Stimulated activated CD8-positive, alpha-beta memory T cell treated with anti-CD3 and anti-CD28 coated beads, Interleukin-7, amount 100 ng/mL, for 48 hours (primary cell): Measurements from ENCODE around the gene GNB1L.
"Not testable (repeated sequence)": the region's sequence is repeated elsewhere in the genome, so short reads cannot be mapped to it uniquely, and the experiment has no call there.

Source experiments
- DNase-seq, 2 donors: peaks; one replicate each; pipeline ENCODE4 v3.0.0-alpha.2; 2020; ENCODE audit warnings: low read depth in 1 of 2; ENCODE audit errors: extremely low read depth in 1 of 2

The GNB1L gene

DNA sequence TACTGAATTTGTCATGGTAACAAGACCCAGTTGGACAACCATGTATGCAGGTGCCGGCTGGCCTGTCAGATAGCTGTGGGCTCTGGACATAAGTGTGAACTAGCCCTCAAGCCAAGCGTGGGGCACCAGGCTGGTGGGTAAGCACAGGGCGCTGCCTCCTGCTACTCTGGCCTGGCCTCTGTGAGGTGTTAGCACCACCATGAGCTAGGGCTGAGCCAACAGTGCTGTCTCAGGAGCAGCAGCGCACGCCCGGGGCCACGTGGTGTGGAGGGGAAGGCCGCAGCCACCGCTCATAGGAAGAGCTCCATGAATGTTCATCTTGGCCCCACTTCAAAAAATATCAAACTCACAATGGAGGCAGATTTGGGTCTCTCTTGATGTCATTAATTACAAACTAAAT lies 35.3 kb upstream of the GNB1L start:
- peak in 1 of 2 donors; percentile 20 for DNase-seq

DNA sequence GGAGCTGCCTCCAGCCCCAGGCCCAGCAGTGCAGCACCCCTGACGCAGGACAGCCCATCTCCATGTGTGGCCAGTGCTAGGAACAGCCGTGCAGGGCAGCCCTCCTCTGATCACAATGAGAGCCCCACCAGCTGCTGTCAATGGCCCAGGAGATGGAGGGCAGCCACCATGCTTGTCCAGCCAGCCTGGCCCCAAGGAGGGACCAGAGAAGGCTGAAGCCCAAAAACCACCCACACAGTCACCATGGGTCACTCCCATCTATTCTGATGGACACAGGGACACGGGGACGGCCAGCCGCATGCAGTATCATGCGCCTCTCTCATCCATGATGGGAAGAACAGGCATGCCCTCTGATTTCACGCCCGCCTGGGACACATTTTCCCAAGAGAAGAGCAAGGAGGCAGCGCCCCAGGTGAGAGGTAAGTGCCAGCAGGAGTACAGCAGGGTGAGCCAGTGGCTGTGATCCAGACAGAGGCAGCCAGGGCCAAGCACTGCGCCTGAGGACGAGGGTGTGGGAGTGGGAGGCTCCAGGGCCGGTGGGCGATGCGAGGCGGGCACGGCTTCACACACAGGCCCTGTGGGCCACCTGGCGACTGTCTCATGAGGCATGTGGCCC lies 33.6 kb upstream of the GNB1L start:
- DNase-seq = no peak

DNA sequence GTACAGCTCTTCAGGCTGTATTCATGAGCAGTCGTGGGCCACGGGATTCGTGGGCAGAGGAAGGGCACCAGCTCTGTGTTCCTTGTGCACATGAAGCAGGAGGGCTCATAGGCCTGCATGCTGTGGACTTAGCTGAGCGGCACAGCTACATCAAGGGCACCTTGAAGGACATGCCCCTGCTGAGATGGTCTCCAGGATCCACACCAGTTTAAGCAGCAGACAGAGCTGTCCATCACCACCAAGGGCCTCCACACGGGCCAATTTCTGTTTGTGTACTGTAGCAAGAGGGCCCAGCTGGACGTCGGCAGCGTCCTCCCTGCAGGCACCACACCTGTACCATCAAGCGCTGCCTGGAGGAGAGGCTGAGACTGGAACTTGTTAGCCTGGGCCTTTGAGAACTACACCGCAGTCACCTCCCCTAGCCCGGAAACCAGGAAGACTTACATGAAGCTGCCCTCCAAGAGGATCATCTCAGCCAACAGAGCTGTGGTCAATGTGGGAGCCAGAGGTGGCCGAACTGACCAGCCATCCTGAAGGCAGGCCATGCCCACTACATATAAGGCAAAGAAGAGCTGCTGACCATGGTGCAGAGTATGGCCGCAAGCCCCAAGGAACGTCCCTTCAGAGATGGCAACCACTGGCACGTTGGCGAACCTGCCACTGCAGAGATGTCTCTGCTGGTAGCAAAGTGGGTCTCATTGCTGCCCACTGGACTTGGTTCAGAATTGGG lies 32.7 kb upstream of the GNB1L start:
- no peak for DNase-seq

DNA sequence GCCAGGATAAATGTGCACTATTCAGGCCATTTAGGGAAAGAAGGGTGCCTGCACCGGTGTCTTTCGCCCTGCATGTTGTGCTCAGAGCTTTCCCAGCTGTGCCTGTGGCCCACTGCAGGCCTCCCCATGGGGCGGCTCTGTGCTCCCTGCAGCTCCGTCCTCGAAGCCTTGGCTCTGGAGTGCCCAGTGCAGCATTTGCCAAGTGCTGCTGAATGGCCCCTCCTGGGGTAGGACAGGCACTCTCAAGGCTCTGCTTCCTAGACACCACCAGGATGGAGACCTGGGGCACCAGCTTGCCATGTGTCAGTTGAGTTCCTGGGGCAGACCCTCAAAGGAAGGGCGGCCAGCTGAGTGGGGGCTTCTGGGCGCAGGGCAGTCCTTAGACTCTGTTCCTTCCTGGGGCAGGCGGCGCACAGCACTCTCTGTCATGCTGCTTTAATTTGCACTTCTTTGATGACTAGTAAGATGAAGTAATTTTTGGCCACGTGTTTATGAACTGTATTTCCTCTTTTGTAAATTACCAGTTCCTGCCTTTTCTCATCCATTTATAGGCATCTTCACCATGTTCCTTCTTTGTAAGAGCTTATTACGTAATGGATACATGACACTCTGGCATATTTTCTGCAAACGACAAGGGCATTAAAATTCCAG lies 32.1 kb upstream of the GNB1L start:
- no peak for DNase-seq

DNA sequence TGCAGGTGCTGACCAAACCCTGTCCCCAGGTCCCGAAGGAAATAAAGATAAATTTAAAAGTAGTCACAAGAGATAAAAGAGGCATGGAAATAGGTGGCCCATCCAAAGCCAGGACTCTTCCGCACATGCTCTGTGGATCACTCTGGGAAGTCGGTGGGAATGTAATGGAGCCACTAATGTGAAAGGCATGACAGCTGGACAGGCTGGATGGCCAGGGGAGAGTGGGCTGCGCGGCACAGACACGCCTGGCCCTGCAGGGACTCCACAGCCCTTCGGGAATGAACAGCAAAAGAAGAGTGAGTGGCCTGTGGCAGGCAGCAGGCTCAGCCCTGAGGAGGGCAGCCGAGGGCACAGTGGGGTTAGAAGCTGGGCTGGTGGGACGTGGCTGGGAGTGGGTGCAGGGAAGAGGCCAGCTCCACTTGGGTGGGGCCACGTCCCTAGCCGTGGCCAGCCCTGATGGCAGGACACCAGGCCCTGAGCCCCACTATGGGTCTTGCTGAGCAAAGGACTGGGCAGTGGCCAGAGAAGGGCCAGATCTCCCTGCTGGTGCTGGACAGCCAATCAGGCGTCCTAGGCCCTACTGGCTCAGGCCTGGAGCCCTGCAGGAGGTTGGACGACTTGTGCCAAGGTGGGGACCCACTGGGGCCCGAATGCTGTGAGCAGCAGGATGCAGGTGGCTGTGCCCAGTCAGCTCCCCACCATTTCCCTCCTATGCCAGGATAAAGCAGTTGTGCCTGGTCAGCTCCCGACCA lies 31.3 kb upstream of the GNB1L start:
- DNase-seq = no peak

DNA sequence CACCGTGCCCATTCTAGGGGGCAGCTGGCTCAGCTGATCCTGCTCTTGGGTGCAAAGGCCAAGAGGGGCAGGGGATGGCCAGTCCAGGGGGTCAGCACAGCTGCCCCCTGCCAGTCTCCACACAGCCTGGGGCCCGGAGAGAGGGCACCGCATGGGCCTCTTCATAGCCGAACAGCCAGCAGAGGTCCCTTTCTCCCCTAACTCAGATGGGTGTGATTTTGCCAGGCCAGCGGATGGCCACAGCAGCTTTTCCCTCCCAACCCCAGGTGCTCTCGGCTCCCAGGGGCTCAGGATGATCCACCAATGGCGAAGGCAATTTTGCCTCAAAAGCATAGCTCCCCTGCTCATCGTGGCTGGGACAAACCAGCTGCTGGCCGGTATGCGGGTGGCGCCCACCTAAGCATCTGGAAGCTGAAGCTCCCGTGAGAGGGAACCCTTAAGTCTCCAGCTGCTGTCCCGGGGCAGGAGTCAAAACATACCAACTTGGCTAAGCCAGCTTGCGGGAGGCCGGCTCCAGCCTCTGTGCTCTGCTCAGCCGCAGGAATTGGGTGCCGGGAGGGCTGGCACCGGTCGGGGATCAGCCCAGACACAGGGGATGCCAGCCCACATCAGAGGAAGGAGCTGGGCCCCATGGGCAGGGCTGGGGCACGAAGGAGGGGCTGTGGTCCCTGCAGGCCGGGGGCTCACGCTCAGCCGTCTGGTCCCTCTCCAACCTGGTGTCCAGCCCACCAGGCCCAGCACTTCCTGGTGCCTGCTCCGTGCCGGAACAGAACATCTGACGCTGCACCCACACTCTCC lies 30.5 kb upstream of the GNB1L start:
- DNase-seq = no peak

DNA sequence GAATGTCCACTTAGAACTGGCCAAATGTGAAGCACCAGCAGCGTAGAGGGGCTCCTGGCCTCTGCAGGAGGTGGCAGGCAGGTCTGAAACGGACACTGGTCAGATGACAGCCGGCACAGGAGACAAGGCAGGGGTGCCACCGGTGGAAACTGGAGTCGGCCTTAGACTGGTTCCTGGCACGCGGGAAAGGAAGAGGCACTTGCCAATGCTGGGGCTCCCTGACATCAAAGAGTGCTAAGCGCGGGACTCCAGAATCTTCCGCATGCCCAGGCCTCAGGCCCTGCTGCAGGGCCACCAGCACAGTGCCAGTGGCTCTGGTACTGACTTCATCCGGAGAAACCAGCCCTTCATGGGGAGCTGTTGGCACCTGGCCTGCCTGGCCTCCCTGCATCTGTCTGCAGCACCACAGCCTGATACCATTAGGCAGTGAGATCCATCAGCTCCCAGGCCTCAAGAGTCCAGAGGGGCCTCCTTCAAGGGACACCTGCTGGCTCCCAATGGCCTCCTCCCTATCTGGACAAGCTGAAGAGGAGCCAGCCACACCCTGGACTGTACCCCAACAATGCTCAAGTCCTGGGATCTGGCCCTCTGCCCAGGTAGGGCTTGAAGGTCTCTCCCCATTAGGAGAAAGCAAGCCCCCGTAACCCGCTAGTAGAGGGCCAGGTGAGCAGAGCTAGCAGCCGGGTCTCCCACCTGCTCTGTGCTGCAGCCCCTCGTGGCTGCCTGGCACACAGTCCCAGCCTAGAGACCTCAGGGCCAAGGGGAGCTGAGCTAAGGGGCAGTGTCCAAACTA lies 29.7 kb upstream of the GNB1L start:
- no peak for DNase-seq

- DNase-seq = not testable (repeated sequence)
Measured at GRCh38 chr22:19883446-19883845, 28.8 kb upstream of the GNB1L start.

DNA sequence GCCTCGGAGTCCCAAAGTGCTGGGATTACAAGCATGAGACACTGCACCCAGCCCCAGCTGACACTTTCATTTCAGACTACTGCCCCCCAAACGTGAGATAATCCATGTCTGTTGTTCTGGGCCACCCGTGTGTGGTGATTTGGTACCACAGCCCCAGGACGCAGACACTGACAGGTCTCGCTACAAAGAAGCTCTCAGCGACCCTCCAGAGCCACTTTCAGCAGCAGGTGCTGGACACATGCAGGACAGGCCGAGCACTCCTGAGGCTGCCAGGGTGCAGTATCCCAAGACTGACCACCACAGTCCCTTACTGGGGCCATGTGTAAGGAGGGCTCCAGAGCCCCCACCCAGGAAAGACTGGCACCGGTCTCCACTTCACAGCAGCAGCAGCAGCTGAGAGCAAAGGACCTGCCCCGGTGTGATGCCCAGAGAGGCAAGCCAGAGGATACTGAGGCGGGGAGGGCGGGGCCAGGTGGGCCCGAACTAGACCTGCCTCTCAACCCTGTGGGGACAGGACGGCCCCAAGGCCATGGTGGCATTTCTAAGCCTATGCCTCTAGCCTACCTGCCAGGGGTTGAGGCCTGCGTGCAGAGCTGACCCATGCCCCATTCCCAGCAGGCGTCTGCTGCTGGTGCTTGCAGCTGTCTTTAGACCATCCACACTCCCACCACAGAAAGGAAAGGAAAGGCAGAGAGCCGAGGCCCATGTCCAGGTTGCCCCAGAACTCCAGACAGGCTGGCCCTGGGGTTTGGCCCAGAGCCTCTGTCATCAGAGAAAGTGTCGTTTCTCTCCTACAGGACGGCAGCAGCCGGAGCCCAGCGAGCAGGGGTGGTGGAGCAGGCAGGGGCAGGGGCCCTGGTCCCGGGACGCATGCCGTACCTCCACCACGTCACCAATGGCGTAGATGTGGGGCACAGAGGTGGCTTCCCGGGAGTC lies 28.0 kb upstream of the GNB1L start:
- no peak for DNase-seq

DNA sequence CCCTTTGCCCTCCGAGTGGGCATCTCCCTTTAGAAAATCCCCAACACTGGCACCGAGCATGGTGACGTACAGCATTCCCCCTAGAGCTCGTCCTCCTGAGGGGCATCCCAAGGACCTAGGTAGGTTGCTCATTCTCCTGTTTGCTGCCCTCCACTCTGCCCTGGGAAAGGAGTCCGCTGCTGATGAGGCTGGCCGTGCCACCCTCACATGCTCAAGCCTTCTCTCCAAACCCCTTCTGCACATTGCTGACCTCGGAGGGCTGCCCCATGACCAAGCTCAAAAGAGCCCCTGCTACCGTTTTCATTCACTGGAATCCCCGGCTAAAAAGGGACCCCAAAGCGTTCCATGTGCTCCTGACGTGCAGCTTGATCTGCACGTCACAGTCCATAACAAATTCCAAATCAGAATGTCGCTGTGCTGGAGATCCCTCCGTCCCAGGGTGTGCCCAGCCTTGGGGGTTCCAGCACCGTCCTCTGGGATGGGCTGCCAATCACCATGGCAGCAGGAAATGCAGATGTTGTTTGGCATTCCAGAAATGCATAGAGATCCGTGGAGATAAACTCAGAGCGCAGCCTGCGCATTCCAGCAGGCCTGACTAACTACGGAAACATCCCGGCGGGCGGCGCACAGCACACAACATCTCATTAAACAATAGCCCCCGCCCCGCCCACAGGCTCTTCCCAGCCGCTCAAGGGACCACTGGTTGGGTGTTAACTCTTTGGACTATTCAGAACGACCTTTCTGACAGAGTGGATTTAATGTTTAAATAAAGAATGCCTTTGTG lies 26.3 kb upstream of the GNB1L start:
- no peak for DNase-seq

- no peak for DNase-seq
Measured at GRCh38 chr22:19879992-19880785, 25.5 kb upstream of the GNB1L start.

GRCh38 chr22:19879643-19879991 lies 24.9 kb upstream of the GNB1L start:
- no peak for DNase-seq

DNA sequence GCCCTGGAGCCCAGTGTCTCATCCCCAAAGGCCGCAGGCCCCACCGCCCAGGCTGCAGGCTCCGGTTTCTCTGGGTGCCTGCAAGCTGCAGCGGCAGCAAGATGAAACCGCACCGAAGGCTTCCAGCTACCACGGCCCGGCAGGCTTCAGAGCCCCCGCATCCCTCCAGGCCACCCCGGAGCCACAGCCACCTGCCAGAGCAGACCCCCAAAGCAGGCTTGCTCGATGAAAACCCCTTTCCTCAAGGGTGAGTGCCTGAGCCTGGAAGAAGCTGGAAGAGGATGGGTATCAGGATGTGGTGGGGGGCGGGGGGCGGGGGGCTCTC lies 24.5 kb upstream of the GNB1L start:
- DNase-seq = no peak

- DNase-seq = no peak
Measured at GRCh38 chr22:19878461-19879245, 24.0 kb upstream of the GNB1L start.

DNA sequence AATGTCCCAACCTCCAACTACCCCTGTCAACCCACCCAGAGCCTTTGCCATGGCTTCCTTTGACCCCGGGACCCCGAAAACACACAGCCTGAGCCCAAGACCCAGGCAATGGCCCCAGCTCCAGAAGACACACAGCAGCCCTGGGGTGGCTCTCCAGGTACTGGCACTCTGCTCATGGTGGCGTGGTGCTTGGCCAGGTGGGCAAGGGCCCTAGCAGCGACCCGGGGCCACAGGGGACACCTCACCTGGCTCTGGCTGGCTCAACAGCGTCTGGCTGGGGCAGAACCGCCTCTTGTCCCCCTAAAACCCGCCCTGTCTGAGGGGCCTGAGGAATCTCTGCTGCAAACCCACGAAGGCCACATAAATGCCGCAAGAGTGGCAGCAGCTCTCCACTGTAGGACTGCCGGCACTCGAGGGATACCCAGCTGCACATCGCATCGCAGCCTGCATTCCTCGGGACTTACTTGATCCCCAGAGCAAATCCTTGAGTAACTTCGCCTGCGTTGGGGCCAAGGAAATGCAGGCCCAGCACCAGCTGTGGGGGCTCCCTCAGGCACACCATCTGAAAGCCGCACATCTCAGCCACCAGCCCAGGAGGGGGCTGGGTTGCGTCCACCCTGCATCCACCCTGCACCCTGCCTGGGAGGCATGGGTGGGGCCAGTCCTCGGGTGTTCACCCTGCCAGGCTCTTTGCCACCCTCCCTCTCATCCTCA lies 23.1 kb upstream of the GNB1L start:
- no peak for DNase-seq

DNA sequence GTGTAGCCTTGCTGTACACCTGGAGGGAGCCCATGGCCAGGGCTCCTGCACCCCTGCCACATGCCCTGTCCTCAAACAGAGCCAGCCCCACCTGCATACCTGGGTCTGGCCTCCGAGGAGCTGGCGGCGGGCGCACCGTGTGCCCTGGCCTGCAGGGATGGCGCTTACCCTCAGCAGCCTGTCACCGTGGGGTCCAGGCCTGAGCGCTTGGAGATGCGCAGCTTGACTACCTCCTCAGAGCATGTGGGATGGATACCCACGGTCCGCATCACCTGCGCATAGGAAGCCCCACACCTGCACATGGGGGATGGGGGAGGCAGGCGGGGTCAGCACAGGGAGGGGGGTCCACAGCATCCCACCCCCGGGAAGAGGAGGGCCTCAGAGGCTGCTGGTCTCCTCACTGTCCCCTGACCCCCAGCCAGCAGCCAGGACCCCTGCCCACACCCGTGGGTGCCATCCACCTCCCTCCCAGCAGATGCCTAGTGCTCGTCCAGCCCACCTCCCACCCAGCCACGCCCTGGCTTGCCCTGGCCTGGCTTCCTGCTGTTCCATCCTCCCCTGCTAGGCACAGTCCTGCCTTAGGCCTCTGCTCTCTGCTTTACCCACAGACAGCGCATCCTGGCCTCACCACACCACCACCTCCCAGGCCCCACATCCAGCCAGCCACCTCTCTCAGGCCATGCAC lies 22.4 kb upstream of the GNB1L start:
- no peak for DNase-seq
